RKO (cell line): ENCODE results near the gene TLCD2.
"Not testable (repeated sequence)": the region's sequence is repeated elsewhere in the genome, so short reads cannot be mapped to it uniquely, and the experiment has no call there.

Experiments
- DNase-seq: peaks from one replicate; pipeline ENCODE4 v3.0.0-alpha.2; 2016; ENCODE audit warnings: low spot score

Gene TLCD2

DNA sequence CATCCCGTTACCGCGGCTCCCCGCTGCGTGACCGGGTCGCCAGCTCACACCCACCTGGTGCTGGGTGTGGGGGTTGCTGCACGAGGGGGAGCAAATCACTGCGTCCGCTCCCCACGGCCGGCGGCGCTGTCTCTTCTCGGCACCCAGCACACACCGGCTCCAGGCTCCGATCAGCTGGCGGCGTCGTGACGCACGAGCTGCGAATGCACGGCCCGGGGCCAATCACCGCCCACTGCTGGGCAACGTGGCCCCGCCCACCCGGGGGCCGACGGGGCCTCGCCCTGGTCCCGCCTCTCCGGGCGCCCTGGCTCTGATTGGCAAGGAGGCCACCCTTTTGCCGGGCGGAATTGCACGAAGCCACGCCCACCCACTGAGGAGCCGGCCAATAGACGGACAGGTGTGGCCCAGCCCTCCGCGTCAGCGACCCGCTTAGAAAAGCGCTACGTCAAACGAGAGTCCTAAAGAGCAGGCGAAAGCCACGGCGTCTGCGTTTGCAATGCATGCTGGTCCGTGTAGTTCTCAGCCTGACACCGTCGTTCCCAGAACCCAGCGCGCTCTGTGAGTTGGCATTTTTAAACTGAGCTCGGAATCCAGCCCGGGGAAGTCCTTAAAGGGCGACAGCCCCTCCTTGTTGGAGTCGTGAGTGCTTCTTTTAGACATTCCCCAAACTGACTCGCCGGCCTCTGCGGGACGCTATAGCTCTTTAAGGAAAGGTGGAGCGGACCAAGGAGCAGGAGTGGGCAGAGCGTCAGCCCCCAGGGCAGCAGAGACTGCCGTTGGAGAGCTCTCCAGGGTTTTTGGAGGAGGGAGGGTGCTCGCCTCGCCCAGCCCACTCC, 6.1 kb upstream of the TLCD2 start:
- DNase-seq = peak; percentile 100

DNA sequence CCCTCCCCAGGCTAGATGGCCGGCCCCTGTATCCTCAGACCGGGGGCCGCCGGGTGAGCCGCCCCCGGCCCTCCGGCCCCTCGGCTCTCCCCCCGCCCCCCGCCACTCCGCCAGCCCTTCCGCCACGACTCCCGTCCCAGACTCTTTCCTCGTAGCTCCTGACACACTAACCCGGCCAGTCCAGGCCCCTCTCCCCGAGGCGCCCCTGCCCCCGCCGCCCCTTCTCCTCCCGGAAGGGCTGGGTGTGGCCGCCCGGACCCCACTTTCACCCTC, 5.6 kb upstream of the TLCD2 start:
- DNase-seq = no peak

DNA sequence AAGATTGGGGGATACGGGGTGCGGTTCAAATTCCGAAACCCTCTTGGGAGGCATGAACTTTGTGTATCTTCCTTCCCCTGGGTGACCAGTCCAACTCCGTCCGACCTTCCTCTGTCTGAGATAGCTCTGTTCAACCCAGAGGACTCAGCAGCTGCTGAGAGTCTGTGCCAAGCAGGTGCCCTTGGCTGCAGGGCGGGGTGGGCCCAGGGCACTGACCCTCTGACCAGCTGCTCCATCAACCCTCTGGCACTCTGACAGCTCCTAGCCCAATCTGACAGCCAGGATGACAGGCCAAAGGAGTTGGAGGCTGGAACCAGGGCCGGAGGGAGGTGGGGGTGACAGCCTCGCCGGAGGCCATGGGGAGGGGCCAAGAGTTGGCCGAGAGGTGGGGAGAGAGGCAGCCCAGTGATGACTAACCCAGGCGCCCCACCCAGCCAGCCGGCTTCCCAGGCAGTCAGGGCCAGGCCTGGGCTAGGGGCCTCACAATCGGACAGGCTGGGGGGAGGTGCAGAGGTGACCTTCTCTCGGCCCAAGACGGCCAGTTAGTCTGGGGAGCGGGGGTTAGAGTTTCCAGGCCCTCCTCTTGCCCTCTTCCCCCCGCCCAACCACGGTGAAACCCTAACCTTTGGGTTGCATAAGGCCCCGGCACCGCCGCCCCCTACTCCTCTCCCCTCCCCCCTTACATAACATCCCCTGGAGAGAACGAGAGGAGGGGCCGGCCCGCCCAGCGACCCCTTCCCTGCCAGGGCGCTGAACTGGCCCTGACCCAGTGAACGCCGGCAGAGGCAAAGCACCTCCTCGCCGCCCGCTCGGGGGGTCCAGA, 5.0 kb upstream of the TLCD2 start:
- DNase-seq = peak; percentile 92

DNA sequence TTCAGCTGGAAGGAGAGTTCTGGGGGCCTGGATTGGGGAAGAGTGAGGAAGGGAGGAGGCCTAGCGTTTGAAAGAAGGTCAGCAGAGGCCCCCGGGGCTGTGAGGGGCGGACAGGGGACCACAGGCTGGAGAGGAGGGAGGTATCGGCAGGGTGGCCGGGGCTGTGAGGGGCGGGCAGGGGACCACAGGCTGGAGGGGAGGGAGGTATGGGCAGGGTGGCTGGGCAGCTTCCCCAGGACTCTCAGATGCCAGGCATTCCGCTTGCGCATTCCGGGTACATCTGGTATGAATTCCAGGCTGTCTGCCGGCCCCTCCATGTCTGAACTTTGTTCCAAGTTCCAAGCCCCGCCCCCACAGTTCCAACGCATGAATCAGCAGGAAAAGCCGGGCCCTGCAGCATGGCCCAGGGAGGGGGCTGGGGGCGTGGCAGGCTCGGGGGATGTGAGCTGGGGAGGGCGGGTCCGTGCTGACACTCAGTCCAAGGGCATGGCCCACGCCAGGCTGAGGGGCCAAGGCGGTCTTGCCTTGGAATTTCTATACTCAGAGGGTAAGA, 4.3 kb upstream of the TLCD2 start:
- DNase-seq = peak; percentile 95

DNA sequence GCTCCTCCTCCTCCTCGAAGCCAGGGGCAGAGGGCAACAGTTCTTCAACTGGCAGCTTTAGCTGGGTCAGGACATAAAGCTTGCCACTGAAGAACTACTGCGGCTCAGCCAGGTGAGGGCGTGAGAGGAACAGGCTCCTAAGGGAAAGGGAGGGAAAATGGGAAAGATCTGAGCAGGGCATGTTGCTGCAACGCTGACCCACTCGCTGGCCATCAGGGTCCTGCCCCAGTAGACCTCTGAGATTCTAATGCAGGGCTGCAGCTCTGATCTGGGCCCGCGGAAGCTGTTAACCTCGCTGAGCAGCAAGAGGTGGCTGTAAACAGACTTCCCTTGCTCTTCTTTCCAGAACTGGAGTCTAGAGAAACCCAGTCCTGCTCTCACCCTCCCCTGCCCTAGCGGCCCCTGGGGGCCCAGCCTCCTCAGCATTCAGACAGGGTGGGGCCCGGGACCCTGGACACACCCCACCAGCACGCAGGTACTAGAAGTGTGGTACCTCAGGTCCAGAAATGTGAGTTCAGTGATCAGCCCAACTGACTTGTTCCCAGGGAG, 3.8 kb upstream of the TLCD2 start:
- DNase-seq = peak; percentile 78

DNA sequence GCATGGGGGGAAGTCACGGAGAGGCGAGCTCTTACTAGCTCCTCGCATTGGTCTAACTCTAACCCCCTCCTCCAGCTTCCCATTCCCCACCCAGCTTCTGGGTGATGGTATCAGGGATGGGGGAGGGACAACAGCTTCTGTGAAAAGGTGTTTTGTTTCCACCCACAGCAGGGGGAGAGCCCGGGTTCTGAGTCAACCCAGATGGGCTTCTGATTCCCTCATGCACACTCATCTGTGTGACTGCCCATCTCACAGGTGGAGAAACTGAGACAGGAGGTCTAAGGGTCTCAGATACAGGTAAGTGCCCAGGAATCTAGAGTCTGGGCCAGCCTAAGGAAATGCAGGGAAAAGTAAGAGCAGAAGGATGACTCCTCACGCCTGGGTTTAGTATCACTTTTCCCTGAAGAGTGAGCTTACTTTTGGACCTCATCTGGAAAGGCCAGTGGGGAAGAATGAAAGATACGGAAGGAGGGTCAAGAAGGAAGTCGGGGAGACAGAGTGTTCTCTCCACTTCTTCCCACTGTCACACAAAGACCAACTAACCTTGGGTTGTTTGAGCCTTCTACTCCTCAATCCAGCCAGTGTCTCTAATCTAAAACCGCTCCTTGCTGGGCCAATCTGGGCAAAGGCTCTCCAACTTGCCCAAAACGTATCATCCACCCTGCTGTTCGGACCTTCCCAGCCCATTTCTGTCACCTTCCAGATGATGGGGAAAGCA, 3.1 kb upstream of the TLCD2 start:
- no peak for DNase-seq

DNA sequence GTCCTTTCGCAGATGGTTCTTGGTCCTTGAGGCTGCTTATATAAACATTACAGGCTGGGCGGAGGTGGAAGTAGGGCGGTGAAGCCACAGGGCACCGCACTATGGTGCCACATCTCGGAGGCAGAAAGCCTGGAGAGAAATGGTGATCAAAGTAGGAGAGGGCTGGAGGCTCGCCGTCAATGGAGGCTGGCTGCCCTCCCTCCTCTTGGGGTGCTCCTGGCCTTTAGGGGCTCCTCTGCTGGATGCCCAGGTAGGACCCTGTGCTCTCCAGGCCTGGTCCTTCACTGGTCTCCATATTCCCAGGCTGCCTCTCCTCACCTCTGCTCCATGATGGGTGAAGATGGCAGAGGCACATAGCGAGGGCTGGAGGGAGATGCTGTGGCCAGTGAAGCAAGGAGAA, 2.1 kb upstream of the TLCD2 start:
- no peak for DNase-seq

DNA sequence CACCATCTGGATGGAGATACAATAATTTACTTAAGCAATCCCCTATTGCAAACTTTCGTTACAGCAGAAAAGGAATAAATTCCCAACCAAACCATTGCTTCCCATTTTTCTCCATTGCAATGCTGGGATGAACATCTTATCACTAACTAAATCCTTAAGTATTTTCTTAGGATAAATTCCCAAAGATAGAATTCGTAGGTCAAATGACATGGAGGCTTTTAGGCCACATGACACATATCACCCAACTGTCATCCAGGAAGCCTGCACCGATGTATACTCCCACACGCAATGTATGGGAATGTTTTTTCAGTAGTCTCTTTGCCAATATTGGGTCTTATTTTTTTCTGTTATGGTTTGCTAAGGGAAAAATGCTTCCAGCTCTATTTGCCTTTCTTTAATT, 1.6 kb upstream of the TLCD2 start:
- no peak for DNase-seq

DNA sequence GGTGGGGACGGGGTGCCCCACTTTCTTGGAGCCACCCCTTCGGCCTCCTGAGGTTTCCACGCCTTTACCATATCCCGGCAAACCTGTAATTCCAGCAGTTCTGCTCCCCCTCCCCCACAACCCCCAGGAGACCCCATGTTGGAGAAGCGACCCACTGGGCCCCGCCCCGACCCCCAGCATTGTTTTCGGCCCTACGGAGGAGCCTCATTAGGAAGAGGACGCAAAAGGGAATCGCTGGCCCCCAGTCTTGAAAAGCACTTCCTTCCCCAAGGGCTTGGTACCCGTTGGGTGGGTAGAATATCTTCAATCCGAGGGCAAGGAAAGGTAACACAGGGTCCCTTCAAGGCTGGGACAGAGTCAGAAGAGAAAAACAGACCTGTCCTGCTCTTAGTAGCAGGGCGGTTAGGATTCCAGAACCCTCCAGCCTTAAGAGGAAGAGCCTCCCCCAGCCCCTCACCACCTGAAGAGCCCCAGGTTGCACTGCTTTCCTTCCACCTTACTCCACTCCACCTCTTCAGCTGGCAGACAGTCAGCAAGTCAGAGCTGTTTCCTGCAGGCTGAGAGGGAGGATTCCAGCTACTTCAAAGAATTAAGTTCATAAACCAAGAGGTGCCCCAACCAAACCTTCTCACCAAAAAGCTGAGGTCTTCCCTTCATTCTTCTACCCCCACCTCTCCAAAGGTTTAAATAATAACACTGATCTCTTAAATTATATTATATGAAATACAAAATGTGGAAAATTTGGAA, 803 bp upstream of the TLCD2 start:
- no peak for DNase-seq

DNA sequence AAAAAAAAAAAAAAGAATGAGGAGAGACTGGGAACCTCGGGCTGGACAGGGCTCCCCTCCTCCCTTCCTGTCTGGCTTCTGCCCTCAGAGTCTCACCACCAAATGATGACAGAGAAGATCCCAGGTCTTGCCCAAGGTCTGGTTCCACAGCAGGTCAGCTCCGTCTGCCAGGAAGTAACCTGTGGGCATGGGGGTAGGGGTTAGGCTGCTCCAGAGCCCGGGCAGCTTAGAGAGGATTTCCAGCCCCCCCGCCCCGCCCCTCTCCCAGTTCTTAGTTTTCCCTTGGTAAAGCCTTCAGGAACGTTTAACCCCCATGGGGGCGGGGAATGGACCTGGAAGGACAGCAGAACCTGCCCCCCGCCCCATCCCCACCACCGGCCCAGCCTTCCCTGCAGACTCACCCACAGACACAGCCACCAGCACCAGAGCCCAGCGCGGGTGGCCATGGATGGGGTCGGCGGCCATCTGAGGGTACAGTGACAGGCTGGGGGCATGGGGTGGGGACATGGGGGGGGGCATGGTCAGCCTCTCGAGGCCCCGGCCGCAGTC, 700 bp downstream of the TLCD2 start:
- DNase-seq = no peak

DNA sequence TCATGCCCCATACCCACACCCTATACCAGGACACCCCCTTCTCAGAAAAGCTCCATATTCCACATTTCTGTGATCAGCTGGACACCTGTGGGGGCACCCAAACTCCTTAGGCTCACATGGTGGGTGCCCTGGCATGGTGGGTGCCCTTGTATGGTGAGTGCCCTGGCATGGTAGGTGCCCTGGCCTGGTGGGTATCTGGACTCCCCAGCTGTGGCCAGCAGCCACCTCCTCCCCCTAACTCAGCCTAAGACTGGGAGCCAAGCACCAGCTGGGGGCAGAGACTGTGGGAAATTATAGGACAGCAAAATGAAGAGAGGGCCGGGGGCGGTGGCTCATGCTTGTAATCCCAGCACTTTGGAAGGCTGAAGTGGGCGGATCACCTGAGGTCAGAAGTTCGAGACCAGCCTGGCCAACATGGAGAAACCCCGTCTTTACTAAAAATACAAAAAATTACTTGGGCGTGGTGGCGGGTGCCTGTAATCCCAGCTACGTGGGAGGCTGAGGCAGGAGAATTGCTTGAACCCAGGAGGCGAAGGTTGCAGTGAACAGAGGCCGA, 1.3 kb downstream of the TLCD2 start:
- not testable (repeated sequence) for DNase-seq

DNA sequence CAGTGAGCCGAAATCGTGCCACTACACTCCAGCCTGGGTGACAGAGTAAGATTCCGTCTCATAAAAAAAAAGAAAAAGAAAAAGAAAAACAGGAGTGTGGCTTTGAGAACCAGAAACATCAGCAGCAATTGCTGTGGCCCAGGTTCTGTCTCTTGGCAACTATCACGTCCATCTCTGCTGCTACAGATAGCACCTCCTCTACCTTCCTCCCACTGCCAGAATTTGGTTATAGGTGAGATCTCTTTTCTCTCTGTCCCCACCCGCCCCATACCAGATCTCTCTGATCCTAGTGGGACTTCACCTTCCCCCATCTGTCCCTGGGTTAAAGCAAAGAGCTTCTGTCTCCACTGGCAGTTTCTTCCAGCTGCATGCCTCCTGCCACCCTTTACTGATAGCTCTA, 3.1 kb downstream of the TLCD2 start:
- no peak for DNase-seq

DNA sequence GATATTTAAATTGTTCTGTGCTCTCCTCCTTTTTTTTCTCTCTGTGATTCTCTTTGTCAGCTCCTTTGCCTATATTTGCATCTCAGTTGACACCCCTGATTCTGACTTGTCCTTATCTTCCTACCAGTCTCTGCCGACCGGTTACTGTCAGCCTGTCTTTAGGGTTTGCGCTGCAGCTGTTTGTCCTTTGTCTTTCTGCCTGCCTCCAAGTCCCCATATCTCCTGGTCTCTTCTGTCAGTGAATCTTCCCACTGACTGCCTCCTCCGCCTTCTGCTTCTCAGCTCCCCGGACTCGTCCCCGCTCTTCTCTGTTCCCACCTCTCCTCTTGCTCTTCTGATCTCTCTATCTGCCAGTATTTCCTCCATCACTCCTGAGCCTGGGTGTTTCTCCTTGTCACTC, 5.2 kb downstream of the TLCD2 start:
- no peak for DNase-seq

DNA sequence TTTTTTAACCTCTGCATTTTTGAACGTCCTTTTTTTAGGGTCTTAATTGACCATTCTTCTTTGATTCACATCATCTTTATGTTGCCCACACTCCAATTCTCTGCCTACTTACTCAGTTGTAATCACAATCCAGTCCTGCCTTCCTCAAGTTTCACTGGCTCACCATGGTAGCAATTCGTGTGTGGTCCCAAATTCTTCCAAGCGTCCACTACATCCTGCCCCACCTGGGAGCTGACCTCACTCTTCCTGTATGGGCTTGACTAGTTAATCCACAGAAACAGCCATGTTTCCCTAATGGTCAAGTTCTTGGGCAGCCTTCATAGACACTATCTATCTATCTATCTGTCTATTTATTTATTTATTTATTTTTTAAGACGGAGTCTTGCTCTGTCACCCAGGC, 7.1 kb downstream of the TLCD2 start:
- DNase-seq = no peak

DNA sequence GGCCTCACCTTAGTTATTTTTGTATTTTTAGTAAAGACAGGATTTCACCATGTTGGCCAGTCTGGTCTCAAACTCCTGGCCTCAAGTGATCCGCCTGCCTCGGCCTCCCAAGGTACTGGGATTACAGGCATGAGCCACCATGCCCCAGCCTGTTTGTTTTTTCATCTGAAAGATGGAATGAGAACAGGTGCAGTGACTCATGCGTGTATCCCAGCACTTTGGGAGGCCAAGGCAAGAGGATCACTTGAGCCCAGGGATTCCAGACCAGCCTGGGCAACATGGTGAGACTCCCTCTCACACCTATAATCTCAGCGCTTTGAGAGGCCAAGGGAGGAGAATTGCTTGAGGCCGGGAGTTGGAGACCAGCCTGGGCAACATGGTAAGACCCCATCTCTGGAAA, 10.3 kb downstream of the TLCD2 start:
- not testable (repeated sequence) for DNase-seq

DNA sequence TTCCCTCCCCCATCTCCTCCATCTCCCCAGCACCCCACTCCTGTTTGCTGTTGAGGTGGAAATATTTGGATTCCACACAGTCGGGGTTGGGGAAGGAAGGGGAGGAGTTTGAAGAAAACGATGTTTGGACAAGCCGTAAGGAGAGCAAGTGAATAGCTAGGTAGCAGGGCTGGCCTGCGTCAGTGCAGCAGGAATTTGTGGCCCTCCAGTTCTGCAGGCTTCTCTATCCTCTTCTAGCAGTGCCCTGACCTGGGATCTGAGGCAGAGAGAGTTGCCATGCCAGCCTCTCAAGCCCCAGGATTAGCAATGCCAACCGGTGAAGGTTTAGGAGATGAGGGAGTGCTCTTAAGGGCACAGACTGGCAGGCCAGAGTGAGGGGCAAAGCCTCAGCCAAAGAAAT, 12.5 kb downstream of the TLCD2 start:
- no peak for DNase-seq

DNA sequence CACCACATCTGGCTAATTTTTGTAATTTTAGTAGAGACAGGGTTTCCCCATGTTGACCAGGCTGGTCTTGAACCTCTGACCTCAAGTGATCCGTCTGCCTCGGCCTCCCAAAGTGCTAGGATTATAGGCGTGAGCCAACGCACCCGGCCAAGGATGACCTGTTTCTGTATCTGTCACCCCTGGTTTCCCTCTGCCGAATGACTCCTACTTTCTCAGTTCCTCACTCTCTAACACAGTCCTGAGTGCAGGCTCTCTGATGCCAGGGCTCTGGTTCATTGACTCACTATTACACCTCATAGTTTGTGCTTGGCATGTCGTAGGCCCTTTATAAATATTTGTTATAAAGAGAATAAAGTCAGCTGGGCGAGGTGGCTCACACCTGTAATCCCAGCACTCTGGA, 14.8 kb downstream of the TLCD2 start:
- DNase-seq = no peak

DNA sequence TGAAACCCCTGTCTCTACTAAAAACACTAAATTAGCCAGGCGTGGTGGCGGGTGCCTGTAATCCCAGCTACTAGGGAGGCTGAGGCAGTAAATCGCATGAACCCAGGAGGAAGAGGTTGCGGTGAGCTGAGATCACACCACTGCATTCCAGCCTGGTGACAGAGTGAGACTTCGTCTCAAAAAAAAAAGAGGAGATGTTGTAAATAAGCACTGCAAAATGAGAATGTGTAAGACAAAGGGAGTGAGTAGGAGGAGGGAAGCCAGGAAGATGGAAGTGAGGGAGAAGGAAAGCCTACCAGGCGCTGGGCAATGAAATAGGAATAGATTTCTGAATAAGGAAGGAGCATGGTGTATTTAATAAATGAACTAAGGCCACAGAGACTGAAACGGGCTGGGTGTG, 16.8 kb downstream of the TLCD2 start:
- peak; percentile 41 for DNase-seq

DNA sequence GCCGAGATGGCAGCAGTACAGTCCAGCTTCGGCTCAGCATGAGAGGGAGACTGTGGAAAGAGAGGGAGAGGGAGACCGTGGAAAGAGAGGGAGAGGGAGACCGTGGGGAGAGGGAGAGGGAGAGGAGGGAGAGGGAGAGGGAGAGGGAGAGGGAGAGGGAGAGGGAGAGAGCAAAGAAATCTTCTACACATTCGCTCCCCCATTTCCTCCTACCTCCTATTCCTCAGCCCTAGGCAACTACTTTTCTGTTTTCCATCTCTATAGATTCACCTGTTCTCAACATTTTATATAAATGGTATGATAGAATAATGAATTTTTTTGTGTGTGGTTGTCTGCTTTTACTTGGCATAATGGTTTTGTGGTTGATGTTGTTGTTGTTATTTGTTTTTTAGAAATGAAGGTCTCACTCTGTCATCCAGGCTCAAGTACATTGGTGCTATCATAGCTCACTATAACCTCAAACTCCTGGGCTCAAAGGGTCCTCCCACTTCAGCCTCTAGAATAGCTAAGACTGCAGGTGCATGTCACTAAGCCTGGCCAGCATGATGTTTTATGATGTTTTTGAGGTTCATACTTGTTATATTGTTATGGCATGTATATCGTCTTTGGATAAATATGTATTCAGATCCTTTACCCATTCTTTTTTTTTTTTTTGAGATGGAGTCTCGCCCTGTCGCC, 19.5 kb downstream of the TLCD2 start:
- no peak for DNase-seq

DNA sequence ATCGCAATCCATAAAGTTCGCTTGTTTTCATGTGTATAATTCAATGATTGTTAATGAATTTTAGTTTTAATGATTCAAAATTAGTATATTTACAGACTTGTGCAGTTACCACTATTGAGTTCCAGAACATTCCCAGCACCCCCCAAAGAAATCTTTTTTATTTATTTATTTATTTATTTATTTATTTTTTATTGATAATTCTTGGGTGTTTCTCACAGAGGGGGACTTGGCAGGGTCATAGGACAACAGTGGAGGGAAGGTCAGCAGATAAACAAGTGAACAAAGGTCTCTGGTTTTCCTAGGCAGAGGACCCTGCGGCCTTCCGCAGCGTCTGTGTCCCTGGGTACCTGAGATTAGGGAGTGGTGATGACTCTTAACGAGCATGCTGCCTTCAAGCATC, 21.8 kb downstream of the TLCD2 start:
- DNase-seq = not testable (repeated sequence)
